OCI-LY1 (cell line): ENCODE data around the gene CCND1.

ENCODE experiments used
- H2AFZ ChIP-seq: fragments of 200-600 bp; sonication (generic), shearing (Covaris generic); 2 replicates; pipeline ENCODE4 v1.6.0; 2014; ENCODE audit warnings: antibody characterized with exemption, mild to moderate bottlenecking, low read length
- H3F3A ChIP-seq: fragments of 200-600 bp; sonication (generic), shearing (Covaris generic); 2 replicates; pipeline ENCODE4 v1.6.0; 2014; ENCODE audit warnings: mild to moderate bottlenecking, antibody characterized with exemption, low read length, moderate library complexity; ENCODE audit not compliant: insufficient read depth
- H3K27ac ChIP-seq: fragments of 200-600 bp; sonication (generic); 2 replicates; pipeline ENCODE4 v1.5.1; 2014; ENCODE audit warnings: low read length, mixed run types, mild to moderate bottlenecking, low read depth; ENCODE audit not compliant: poor library complexity, severe bottlenecking
- H3K27me3 ChIP-seq: fragments of 200-600 bp; sonication (generic); 2 replicates; pipeline ENCODE4 v1.6.0; 2014; ENCODE audit warnings: antibody characterized with exemption, mild to moderate bottlenecking, low read length, moderate library complexity; ENCODE audit not compliant: insufficient read depth
- H3K36me3 ChIP-seq: fragments of 200-600 bp; sonication (generic); 2 replicates; pipeline ENCODE4 v1.6.1; 2014; ENCODE audit warnings: mild to moderate bottlenecking, antibody characterized with exemption, low read length, moderate library complexity, mixed read lengths; ENCODE audit not compliant: insufficient read depth
- H3K4me1 ChIP-seq: fragments of 200-600 bp; sonication (generic); 2 replicates; pipeline ENCODE4 v1.5.1; 2014; ENCODE audit warnings: mild to moderate bottlenecking, low read length, moderate library complexity; ENCODE audit not compliant: insufficient read depth, severe bottlenecking
- H3K4me2 ChIP-seq: fragments of 200-600 bp; sonication (generic), shearing (Covaris generic); 2 replicates; pipeline ENCODE4 v1.6.1; 2014; ENCODE audit warnings: low read length
- H3K4me3 ChIP-seq: fragments of 200-600 bp; sonication (generic); 2 replicates; pipeline ENCODE4 v1.5.1; 2014; ENCODE audit warnings: low read length, low read depth, mild to moderate bottlenecking, mixed read lengths; ENCODE audit not compliant: poor library complexity, severe bottlenecking
- H3K79me2 ChIP-seq: fragments of 200-600 bp; shearing (Covaris generic); 2 replicates; pipeline ENCODE4 v1.6.1; 2016; ENCODE audit warnings: mixed run types, low read length, mixed read lengths; ENCODE audit not compliant: insufficient read depth
- H3K9ac ChIP-seq: fragments of 200-600 bp; sonication (generic), shearing (Covaris generic); 2 replicates; pipeline ENCODE4 v1.6.1; 2014; ENCODE audit warnings: mild to moderate bottlenecking, low read length, mixed read lengths
- H3K9me2 ChIP-seq: fragments of 200-600 bp; sonication (generic), shearing (Covaris generic); 2 replicates; pipeline ENCODE4 v1.6.1; 2014; ENCODE audit warnings: low read depth, mild to moderate bottlenecking, low read length, mixed read lengths
- H3K9me3 ChIP-seq: fragments of 200-600 bp; shearing (Covaris generic); 2 replicates; pipeline ENCODE4 v1.6.1; 2014; ENCODE audit warnings: low read length, mixed read lengths
- H4K20me1 ChIP-seq: fragments of 200-600 bp; sonication (generic), shearing (Covaris generic); 2 replicates; pipeline ENCODE4 v1.6.0; 2016; ENCODE audit warnings: mild to moderate bottlenecking, low read length; ENCODE audit not compliant: insufficient read depth
- CTCF ChIP-seq: fragments of 200-600 bp; sonication (generic), shearing (Covaris generic); IDR thresholded peaks from 2 replicates; pipeline ENCODE4 v1.5.1; 2017; ENCODE audit warnings: mild to moderate bottlenecking, antibody characterized with exemption, low read length, moderate library complexity, mixed read lengths
- EZH2 ChIP-seq: fragments of 200-600 bp; sonication (generic), shearing (Covaris generic); IDR thresholded peaks from 2 replicates; pipeline ENCODE4 v1.8.0; 2017; ENCODE audit warnings: borderline replicate concordance, mixed run types, mild to moderate bottlenecking, antibody characterized with exemption, low read length, moderate library complexity, mixed read lengths

CCND1 gene

GRCh38 chr11:69609351-69609750 lies 31.6 kb upstream of the CCND1 start:
- Histone ChIP-seq H2AFZ (no peak overlapping the region), H3F3A (no peaks in the 10 kb centered on the region), H3K27me3 (no peaks in the 10 kb centered on the region), H3K9ac (no peak overlapping the region), H3K27ac (no peak overlapping the region), H3K4me3 (no peak overlapping the region), H3K36me3 (no peaks in the 10 kb centered on the region), H4K20me1 (no peaks in the 10 kb centered on the region), H3K9me3 (no peaks in the 10 kb centered on the region), H3K9me2 (no peaks in the 10 kb centered on the region), H3K79me2 (no peaks in the 10 kb centered on the region), H3K4me2 (no peak overlapping the region), H3K4me1 (no peaks in the 10 kb centered on the region)
- no peak for TF ChIP-seq CTCF
- TF ChIP-seq EZH2, result no peak

GRCh38 chr11:69611548-69612526 lies 29.1 kb upstream of the CCND1 start:
- Histone ChIP-seq H3K79me2 (no peaks in the 10 kb centered on the region), H2AFZ (no peak overlapping the region), H3K27ac (no peak overlapping the region), H3K4me3 (no peak overlapping the region), H3K9me3 (no peaks in the 10 kb centered on the region), H3K4me1 (no peaks in the 10 kb centered on the region), H3K27me3 (no peaks in the 10 kb centered on the region), H3K36me3 (no peaks in the 10 kb centered on the region), H4K20me1 (no peaks in the 10 kb centered on the region), H3K9ac (no peak overlapping the region), H3K9me2 (no peaks in the 10 kb centered on the region), H3F3A (no peaks in the 10 kb centered on the region), H3K4me2 (no peak overlapping the region)
- TF ChIP-seq EZH2, result no peak
- TF ChIP-seq CTCF, result no peak

DNA sequence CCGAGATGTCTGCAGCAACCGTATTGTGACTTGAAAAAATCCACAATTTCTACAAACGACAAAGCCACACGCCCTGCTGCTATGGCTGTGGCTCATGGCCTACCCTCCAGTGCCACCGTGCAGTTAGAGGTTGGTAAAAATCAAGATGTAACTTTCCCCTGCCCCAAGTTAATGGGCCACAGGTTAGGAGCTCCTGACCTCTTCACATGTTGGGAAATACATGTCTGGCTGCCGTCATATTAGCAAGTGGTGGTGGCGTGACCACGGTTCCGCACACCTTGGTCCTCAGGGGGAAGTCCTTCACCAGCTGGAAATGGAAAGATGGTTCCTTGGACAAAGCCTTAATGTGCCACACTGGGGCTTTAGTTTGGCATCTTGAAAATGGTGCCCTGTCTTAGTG lies 27.4 kb upstream of the CCND1 start:
- Histone ChIP-seq H3K4me1 (no peaks in the 10 kb centered on the region), H3K79me2 (no peaks in the 10 kb centered on the region), H3K4me3 (no peak overlapping the region), H4K20me1 (no peaks in the 10 kb centered on the region), H3K36me3 (no peaks in the 10 kb centered on the region), H3K9me3 (no peaks in the 10 kb centered on the region), H3K27ac (no peak overlapping the region), H3K9me2 (no peaks in the 10 kb centered on the region), H3K27me3 (no peaks in the 10 kb centered on the region), H3F3A (no peaks in the 10 kb centered on the region), H3K4me2 (no peak overlapping the region), H3K9ac (no peak overlapping the region), H2AFZ (no peak overlapping the region)
- TF ChIP-seq EZH2 (no peak), CTCF (no peak)
